Hematopoietic multipotent progenitor cell treated with erythropoietin and hydrocortisone succinate and interleukin-3 and kit ligand, for 8 days (in vitro differentiated cells): ENCODE measurements around the gene LDHD.

ENCODE experiments used
- DNase-seq: peaks from one replicate; pipeline ENCODE4 v3.0.0-alpha.2; 2015

LDHD gene

DNA sequence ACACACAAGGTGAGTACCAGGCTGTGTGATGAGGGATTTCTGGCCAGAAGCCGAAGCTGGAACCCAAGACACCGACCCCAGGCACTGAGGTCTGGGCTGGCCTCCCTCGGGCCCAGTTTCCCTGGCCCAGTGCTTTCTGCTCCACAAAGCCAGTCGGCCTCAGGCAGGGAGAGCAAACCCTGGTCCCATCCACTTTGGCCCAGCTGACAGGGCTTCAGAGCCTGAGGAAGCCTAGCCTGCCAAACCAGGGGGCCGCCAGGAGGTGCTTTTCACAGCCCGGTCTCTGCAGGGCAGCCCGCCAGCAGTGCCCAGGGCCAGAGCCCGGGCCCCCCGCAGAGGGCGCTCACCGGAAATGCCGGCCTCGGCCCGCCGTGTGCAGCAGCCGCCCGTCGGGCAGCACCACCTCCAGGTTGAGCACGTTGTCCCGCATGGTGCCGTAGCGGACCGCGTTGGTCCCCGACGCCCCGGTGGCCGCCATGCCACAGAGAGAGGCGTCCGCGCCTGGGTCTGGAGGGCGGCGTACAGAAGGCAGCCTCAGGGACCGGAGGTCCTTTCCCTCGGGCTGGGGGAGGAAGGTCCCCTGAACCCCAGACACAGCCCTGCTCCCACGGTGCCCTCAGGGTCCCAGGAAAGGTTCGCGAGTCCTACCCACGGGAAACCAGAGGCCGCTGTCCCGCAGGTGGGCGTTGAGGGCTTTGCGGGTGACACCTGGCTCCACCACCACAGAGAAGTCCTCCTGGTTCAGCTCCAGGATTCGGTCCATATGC lies 2.2 kb downstream of the LDHD start:
- no peak for DNase-seq

GRCh38 chr16:75113541-75114121 lies 2.9 kb downstream of the LDHD start:
- no peak for DNase-seq

DNA sequence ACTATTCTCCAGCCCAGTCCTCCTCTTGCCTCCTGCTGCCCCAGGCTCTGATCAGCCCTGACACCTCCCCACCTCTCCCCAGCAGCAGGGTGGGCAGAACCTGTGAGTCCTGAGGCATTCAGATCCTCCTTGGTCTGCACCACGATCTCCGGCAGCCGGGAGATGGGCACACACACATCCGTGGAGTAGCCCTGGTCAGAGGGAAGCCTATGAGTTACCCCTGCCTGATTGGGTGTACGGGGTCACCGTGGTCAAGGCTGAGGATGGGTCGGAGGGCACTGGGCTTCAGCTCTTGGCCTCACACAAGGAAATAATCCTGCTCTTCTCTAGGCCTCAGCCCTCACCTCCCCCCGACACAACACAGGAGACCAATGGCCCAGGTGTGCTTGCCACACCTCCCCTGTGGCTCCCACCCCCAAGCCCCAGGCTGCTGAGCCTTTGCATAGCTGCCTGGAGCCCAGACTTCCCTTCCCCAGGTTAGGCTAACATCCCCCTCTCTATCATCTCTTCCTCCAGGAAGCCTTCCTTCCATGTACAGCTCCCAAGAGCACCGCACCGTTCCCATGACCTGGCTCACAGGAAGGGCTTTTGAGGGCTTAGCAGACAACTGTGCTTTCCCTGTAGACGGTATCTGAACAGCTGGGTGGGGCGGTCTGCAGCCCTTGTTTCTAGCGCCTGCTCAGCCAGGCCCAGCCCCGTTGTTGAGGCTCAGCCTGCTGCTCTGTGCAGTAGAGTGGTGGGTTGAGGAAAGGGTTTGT lies 3.7 kb downstream of the LDHD start:
- peak; percentile 66 for DNase-seq

GRCh38 chr16:75111961-75112733 lies 4.4 kb downstream of the LDHD start:
- DNase-seq = no peak

- DNase-seq = no peak
Observed at GRCh38 chr16:75111514-75111940, 5.1 kb downstream of the LDHD start.

DNA sequence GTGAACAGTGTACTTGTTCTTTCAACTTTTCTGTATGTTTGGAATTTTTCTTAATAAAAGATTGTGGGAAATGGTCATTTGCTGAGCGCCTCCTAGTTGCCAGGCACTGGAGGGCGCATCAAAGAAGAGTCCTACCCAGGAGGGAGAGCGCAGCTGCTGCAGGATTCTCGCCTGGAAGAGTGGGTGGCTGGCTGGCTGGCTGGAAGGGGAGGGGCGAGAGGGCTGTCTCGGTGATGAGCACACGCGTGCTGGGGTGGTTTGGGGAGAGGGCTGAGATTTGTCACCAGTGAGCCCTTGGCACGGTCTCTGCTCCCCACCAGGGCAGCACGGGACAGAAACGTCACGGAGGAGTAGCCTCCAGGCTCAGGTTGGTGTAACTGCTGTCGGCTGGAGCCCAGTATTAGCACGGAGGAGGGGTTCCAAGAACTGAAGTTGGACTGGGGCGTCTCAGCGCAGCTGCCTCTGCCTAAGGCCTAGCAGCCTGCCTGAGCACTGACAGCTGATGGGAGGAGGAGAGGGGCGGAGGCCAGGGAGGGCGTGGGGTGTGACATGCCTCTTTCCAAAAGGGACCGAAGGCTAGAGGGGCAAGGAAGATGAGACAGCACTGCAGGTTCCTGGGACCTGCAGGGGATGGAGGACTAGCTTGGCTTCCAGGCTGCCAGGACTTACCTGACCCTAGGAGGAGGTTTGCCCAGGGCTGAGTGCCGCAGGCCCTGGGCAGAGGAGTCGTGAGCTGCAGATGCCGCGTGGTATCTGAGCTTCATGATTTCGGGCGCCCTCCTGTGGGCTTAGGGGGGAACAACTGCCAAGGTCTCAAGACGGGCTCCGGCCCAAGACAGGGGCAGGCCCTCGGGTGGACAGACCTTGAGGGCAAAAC lies 5.7 kb downstream of the LDHD start:
- DNase-seq = peak; percentile 93

GRCh38 chr16:75109732-75110243 lies 6.8 kb downstream of the LDHD start:
- peak; percentile 57 for DNase-seq

- DNase-seq = peak; percentile 93
Observed at GRCh38 chr16:75108792-75109731, 7.5 kb downstream of the LDHD start.

DNA sequence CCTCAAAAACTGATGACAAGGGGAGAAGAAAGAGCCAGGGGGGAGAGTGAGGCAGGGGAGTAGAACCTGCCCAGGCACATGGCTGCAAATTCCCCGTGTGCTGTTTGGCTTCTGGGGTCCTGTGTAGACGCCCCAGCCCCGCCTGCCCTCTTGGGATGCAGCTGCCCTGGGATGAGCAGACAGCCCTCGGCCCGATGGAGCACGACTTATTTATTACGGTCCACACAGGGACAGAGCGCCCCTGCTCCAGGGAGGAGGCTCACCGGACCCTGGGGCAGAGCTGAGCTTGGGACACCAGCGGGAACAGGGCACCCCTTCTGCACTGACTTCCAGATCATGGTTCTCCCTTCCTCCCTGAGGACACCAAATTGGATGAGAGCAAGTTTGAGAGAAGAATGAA lies 9.1 kb downstream of the LDHD start:
- DNase-seq = no peak

- no peak for DNase-seq
Observed at GRCh38 chr16:75106351-75107274, 10.0 kb downstream of the LDHD start.

DNA sequence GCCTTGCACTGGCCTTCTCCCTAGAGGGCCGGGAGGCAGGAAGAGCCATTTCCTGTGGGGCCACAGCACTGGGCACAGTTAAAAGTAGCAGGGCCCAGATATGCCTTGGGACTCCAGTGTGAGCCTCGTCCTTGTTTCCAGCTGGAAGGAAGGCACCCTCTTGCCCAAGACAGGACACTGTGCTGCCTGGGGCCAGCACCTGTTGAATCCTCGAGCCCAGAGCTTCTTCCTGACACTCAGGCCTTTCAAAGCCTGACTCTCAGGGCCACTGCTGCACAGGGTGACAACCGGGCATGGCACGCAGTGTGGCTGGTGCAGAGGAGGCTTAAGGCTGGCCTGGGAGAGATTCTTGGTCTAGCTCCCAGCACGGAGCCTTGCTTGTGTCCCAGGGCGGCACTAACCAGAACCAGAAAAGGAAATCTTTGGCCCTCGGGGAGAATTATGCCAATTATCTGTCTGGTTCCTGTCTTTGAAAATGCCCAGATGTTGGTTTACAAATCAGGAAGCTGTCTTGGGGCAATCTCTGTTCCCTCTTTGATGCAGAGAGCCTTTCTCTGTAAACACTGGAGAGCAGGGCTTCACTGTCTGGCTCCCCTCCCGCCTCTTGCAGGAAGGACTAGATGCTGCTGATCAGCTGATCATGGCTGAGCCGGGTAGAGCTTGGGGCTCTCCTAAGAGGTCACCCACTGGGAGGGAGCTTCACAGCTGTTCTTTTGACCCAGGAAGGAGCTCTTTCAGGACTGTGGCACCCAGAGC lies 11.1 kb downstream of the LDHD start:
- DNase-seq = no peak

DNA sequence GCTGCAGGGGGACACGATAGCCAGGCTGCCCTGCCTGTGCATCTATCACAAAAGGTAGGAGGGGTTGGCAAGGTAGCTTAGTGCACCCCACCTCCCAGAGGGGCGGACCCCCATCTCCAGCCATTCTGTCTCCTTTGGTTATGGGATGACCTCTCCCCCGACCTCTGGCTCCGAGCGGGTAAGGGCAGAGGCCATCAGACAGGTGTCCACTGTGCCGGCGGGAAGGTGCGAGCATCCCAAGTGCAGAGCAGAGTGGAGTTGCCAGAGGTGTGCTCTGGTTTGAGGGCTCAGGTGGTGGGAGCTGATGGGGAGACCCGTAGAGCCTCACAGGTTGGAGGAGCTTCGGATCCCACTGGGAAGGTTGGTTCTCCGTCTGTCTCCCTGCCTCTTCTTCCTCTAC lies 11.7 kb downstream of the LDHD start:
- no peak for DNase-seq

DNA sequence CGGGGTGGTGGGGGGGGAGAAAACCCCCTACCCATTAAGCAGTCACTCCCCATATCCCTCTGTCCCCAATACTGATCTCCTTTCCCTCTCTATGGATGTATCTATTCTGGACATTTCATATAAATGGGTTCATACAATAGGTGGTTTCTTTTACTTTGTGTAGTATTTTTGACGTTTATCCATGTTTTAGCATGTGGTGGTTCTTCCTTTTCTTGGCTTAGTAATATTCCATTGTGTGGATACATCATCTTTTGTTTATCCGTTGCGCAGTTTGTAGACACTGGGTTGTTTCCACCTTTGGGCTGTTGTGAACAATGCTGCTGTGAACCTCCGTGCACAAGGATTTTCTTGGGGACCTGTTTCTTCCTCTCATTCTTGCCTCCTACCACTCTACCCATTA lies 12.6 kb downstream of the LDHD start:
- DNase-seq = no peak

- no peak for DNase-seq
Observed at GRCh38 chr16:75102595-75102994, 14.0 kb downstream of the LDHD start.

DNA sequence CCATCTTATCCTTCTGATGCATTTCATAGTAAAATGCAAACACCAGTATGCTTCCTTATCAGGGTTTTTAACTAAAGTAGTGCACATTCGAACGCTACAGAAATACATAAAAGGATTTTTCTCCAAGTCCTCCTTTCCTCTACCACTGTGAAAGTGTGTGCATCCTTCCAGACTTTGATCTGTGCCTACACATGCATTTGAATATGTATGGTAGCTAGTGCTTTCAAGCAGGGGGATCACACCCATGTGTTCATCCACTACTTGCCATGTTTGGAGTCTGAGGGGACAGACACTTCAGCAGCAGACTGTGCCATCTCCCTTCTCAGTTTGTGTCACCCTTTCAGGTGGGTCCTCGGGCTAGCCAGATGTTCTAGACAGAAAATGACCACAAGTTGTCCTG lies 14.9 kb downstream of the LDHD start:
- DNase-seq = no peak

DNA sequence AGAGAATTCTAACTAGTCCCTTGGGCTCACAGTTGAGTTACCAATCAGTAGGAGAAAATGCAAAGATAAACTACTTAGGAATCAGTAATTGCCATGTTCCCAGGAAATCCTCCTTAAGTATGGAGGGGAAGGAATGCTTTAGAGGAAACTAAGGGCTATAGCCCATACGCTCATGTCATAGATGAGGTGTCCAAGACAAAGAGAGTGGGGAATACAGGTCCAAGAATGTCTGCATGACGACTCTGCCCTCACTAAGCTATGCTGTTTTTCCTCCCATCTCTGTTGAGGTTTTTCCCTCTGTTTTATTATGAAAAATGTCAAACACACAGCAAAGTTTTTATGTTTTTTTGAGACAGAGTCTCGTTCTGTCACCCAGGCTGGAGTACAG lies 16.0 kb downstream of the LDHD start:
- DNase-seq = no peak

GRCh38 chr16:75099738-75100602 lies 16.6 kb downstream of the LDHD start:
- DNase-seq = peak; percentile 55
